Measurements from ENCODE around the gene GRPEL2.
A peak's percentile ranks its signal among the peaks of the same experiment; 100 is the strongest.
"Not testable (repeated sequence)": the region's sequence is repeated elsewhere in the genome, so short reads cannot be mapped to it uniquely, and the experiment has no call there.

Gene GRPEL2

DNA sequence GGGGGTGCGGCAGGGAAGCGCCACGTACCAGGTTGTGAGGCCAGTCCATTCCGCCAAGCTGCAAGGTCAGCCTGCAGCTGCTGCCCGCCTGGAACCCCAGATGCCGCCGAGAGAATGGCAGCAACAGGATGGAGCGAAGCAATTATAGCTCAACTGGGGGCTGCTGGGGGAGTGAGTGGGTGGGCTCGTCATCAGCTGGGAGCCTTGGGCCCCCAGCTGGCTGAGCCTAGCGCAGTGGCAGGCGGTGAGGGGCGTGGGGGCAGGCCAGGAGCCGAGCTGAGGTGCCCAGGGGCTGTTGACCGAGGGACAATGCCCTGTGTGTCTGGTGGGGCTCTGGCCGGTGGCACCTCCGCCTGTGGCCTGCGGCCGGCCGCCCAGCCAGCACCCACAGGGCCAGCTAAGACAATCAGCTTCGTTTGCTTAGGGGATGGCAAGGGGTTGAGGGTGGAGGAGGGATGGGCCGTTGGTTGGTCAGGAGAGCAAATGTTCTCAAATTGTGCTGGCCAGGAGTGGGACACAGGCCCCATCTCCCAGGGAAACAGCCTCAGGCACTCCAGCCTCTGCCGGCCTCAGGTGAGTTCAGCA, 34.0 kb downstream of the GRPEL2 start, which contains the start of gene IL17B:
Gene IL17B (minus strand): TSS at position 116 of the 585 bp plus-strand sequence. CDS start 67 bp downstream, at position 49.
- DNase-seq: no peak

GRCh38 chr5:149379818-149380374, 34.6 kb downstream of the GRPEL2 start:
- DNase-seq: no peak

- no peak for DNase-seq
Measured at GRCh38 chr5:149380466-149381121, 35.3 kb downstream of the GRPEL2 start.

DNA sequence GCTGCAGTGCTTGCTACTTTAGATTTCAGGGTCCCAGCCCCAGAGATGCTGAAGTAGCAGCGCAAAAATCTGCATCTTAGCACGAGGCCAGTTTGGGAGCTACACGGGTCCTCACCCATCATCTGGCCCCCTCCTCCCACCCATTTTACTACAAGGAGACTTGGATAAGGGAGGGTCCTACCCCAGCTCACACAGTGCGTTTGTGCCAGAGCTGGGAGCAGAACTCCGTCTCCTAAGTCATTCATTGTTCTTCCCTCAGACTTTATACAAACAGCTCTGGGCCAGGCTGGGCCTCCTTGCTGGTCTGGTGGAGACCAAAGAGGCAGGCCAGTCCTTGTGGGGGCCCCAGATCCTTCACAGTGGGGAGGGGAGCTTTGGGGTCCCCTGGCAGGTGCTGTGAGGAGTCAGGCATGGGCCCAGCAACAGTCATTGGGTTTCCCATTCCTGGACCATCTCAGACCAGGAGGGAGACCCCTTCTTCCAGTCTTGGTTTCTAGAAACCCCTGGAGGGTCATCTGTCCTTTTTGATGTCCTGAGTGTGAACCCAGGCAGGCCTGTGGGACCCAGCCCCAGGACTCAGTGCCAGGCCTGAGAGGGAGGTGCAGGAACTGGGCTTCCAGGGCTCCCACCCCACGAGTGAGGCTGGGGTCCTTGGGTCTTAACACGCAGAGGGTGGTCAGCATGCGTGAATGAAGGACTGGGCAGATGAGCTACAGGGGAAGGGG, 36.1 kb downstream of the GRPEL2 start:
- no peak for DNase-seq

DNA sequence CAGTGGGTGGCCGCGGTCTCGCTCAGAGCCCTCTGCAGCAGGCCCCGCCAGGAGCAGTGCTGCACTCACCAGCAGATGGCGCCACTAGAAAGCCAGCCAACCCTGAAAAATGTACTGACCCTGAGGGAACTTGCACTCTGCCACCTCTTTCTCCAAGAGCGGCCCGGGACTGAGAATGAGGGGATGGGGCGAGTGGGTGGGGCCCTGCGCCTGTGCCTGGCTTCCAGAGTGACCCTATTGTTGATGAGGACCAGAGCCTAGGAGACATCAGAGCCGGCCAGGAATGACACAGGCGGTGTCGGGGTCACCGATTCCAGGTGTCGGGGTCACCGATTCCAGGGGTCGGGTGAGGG, 36.7 kb downstream of the GRPEL2 start:
- DNase-seq: peak; percentile 16

- no peak for DNase-seq
Measured at GRCh38 chr5:149382517-149383220, 37.4 kb downstream of the GRPEL2 start.

DNA sequence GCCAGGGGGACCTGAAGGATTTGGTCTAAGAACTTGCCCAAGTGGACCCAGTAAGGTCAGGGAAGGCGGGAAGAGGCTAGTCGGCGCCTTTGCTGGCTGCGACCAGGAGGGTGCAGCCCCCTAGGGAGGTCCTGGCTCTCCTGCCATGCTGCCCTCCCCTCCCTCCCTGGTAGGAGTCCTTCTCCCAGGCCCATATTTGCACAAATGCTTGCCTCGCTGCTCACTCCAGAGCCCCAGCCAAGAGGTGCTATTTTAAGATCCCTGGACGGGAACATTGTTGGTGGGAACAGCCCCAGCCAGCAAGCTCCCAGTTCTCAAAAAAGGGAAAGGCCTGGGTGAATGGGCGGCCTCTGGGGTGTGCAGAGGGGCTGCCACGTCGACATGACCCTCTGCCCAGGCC, 38.1 kb downstream of the GRPEL2 start:
- no peak for DNase-seq

DNA sequence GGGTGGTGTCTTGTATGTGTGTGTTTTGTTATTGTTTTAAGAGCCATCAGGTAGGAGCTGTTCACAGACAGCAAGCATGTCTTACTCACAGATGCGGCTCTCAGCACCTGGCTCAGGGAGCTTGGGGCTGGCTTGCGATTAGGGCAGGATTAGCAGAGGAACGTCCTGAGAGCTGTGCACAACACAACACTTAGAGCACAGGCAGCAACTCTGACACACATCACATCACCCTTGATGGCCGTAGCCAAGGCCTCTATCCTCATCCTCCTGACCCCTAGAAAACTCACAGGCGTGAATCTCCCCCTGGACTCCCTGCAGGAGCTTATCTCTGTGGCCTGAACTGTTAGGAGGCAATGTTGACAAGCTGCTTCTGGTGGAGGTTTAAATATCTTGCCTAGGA, 40.9 kb downstream of the GRPEL2 start:
- no peak for DNase-seq

- DNase-seq: no peak
Measured at GRCh38 chr5:149387081-149387631, 41.9 kb downstream of the GRPEL2 start.

DNA sequence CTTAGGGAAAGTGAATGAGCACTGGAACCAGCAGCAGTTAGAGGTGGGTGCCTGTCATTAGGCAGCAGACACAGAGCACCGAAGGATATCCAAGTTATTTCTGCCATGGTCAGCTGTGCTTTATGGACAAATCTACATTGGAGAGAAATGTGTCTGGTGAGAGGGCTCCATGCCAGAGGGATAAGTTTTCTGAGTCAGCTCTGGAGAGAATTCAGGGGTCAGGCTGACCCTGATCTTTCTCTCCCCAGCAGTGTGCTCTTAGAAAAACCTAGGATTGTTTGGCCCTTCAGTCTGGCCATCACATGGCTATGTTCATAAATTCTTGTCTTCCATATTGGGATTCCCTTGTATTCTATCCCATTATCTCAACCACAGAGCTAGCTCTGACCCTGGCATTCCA, 42.7 kb downstream of the GRPEL2 start:
- DNase-seq: no peak

GRCh38 chr5:149388498-149389190, 43.3 kb downstream of the GRPEL2 start:
- DNase-seq: no peak

DNA sequence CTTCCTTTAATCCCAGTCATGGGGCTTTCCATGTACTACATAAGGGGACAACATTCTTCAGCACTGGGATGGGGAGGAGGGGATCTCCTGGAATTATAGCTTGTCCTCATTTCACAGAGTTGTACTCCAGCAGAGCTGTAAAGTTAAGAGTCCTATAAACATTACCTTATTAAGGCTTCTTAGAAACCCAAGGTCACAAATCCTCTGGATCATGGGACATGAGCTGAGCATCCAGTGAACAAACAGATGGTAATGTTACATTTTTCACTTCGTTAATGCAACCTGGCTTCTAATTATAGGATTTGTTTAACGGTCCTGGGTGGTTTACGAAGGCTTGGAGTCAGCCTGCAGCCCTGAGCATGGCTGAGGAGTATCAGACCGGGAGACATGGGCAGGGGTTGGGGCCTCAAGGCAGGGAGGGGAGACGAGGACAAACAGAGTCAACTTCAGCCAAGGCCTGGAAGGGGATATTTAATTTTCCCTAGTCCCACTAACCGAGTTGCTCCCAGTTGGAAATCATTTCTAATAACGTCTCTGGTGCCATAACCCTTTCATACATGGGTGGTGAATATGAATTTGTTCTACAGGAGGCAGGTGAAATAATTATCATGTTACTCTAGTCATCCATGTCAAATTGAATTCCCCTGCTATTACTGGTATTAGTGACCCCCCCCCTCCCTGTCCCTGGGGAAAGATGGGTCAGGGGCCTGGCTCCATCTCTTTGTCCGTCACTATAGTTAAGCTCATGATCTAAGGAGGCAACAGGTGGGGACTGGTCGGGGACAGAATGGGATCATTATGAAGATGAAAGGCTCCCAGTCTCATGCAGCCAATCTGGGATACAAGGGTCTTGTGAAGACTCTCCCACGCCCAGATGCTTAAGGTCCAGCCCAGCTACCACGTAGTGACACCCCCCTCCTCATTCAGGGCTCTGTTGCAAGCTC, 44.5 kb downstream of the GRPEL2 start:
- no peak for DNase-seq

DNA sequence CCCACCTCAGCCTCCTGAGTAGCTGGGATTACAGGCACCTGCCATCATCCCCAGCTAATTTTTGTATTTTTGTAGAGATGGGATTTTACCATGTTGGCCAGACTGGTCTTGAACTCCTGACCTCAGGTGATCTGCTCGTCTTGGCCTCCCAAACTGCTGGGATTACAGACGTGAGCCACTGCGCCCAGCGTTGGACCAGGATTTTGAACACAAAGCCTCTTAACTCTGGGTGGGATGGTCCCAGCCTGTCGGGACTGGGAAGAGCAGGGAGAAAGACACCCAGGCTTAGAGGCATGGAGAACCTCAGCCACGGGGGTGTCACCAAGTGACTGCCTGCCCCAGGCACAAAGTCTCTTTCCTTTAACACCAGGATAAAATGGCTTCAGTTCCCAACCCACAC, 45.8 kb downstream of the GRPEL2 start:
- DNase-seq: not testable (repeated sequence)

DNA sequence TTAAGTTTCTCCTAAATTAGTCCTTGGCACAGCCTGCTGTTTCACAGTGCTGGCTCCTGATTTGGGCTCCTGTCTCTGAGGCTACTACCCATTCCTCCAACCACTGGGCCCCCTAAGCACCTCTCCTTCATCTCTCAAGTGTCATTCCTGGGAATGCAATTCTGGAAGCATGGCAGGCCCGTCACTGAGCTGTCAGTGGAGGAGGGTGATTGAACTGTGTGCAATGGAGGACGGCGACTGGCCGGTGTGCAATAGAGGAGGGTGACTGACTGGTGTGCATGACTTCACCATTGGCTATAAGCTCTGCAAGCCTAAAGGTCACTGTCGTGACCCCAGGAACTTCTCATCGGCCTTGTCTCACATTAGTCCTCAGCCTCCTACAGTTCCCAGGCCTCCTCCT, 46.2 kb downstream of the GRPEL2 start:
- DNase-seq: no peak

DNA sequence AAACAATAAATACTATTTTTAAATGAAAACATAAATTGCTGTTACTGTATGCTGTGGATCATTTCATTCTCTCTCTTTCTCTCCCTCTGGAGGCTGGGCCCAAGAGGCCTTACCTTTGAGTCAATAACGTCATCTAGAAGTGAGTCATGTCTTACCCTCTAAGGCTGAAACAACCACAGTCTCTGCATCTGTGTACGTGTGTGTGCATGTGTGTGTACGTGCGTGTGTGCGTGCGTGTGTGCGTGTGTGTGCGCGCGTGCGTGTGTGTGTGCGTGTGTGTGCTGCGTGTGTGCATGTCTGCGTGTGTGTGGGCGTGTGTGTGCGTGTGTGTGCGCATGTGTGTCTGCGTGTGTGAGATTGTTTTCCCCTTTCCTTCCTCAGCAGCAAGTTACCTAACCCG, 47.4 kb downstream of the GRPEL2 start:
- no peak for DNase-seq

DNA sequence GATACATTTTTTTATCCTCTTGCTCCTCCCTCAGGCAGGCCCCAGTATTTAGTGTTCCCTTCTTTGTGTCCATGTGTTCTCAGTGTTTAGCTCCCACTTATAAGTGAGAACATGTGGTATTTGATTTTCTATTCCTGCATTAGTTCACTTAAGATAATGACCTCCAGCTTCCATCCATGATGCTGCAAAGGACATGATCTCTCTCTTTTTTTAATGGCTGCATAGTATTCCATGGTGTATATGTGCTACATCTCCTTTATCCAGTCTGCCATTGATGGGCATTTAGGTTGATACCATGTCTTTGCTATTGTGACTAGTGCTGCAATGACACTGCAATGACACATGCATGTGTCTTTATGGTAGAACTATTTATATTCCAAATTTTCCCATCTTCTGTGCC, 49.7 kb downstream of the GRPEL2 start:
- not testable (repeated sequence) for DNase-seq

DNA sequence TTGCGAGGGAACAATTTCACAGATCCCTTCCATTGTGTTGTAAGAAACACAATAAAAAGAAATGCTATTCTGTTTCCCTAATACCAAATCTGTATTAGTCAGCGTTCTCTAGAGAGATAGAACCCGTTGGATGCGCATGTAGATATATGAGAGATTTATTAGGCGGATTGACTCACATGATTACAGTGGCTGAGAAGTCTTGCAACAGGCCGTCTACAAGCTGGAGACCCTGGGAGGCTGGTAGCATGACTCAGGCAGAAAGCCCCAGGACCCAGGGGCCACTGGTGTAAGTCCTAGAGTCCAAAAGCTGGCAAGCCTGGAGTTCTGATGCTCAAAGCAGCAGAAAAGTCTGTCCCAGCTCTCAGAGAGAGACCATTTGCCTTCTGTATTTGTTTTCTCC, 52.2 kb downstream of the GRPEL2 start:
- no peak for DNase-seq

DNA sequence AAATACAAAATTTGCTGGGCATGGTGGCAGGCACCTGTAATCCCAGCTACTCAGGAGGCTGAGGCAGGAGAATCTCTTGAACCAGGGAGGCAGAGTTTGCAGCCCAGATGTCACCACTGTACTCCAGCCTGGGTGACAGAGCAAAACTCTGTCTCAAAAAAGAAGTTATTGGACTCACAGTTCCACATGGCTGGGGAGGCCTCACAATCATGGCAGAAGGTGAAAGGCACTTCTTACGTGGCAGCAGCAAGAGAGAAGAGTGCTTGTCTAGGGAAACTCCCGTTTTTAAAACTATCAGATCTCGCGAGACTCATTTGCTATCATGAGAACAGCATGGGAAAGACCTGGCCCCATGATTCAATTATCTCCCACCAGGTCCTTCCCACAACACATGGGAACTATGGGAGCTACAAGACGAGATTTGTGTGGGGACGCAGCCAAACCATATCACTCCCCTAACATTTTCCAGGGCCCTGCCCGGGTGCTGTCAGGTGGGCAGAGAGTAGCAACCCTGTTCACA, 53.5 kb downstream of the GRPEL2 start:
- DNase-seq: not testable (repeated sequence)

- no peak for DNase-seq
Measured at GRCh38 chr5:149399775-149400174, 54.5 kb downstream of the GRPEL2 start.

GRCh38 chr5:149400304-149400703, 55.0 kb downstream of the GRPEL2 start:
- DNase-seq: no peak

DNA sequence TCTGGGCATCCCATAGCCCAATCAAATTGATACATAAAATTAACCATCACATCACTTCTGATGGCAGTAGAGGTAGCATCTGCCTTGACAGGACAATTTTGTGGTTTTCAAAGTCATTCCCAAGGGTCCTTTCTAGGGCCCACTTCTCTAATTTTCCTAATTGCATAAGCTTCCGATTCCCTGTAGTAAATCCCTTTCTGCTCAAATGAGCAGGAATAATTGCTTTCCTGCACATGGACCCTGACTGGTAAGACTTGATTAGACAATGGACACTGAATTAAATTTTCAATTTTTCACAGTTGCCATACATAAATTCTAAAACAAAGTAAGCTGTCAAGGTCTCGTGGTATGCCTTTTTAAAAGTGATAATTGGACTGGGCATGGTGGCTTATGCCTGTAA, 55.8 kb downstream of the GRPEL2 start:
- DNase-seq: no peak
